K562 (cell line): ENCODE results near the gene LDB2. TPM values are rescaled to one million over a fixed set of nuclear protein-coding genes. Genes with fewer than 3 reads are reported as not detected.

Source experiments
- ATAC-seq: fragments of 200-7000 bp; cut with Tn5 transposase; 3 replicates; pipeline ENCODE4 v1.9.1; 2020; ENCODE audit warnings: moderate library complexity
- BruUV-seq: library from RNA; stranded (reverse); fragments of 400-500 nt; replicated peaks from 2 replicates; lab custom pipeline; 2021; lab: Mats Ljungman, UMichigan
- CTCF ChIA-PET: fragments of 300-600 bp; formaldehyde crosslinking; extraction: SDS; loops from one replicate; lab custom pipeline; 2021; ENCODE audit warnings: low intra/inter-chr PET ratio; lab: Yijun Ruan, JAX
- POLR2A ChIA-PET: fragments of 300-600, 350-650 bp; sonication (Branson Sonifier 250); formaldehyde crosslinking; extraction: SDS; loops from one replicate; lab custom pipeline; 2021; ENCODE audit warnings: antibody characterized with exemption, inconsistent platforms; lab: Yijun Ruan, JAX
- DNase-seq, 4 experiments: peaks; one replicate each; pipeline versions ENCODE4 v3.0.0 to v3.0.0-alpha.2; 2011 to 2018; ENCODE audit warnings: low spot score in 3 of 4, mixed read lengths in 3 of 4; ENCODE audit errors: extremely low read depth in 1 of 4
- FAIRE-seq: peaks from 2 replicates; lab custom pipeline; 2011; peaks lifted over from hg19 to GRCh38; lab: Jason Lieb, UNC
- H2AFZ ChIP-seq: 2 replicates; pipeline ENCODE4 v1.6.0; 2011; ENCODE audit warnings: low read depth, low read length, control low read depth, inconsistent platforms
- H3K27ac ChIP-seq: fragments of 200-600 bp; 3 replicates; pipeline ENCODE4 v1.8.0; 2011; ENCODE audit warnings: low read depth, mild to moderate bottlenecking, control low read depth, inconsistent platforms, low read length, moderate library complexity, mixed read lengths; ENCODE audit errors: extremely low read depth
- H3K27me3 ChIP-seq, 2 experiments: fragments of 300-600 bp in 1 of 2; 2 replicates in 1 of 2; 3 replicates in 1 of 2; pipeline versions ENCODE4 v1.6.0 to v1.8.0; 2011; ENCODE audit warnings: inconsistent platforms in 2 of 2, low read length in 2 of 2, mild to moderate bottlenecking in 1 of 2, mixed read lengths in 1 of 2, moderate library complexity in 1 of 2; ENCODE audit not compliant: control insufficient read depth in 2 of 2, insufficient read depth in 2 of 2
- H3K36me3 ChIP-seq: fragments of 300-600 bp; 3 replicates; pipeline ENCODE4 v1.8.0; 2011; ENCODE audit warnings: mild to moderate bottlenecking, low read length, inconsistent platforms; ENCODE audit not compliant: control insufficient read depth, insufficient read depth
- H3K4me1 ChIP-seq, 2 experiments: fragments of 200-600 bp in 1 of 2; replicated peaks in 1 of 2; 2 replicates in 1 of 2; 3 replicates in 1 of 2; pipeline versions ENCODE4 v1.5.1 to v1.8.0; 2011; ENCODE audit warnings: inconsistent platforms in 2 of 2, low read length in 2 of 2, mild to moderate bottlenecking in 1 of 2, mixed read lengths in 1 of 2, moderate library complexity in 1 of 2; ENCODE audit not compliant: control insufficient read depth in 2 of 2, insufficient read depth in 2 of 2
- H3K4me2 ChIP-seq: 2 replicates; pipeline ENCODE4 v1.6.1; 2011; ENCODE audit warnings: low read length, control low read depth, inconsistent platforms, mixed read lengths; ENCODE audit not compliant: insufficient read depth
- H3K4me3 ChIP-seq: fragments of 200-600 bp; sonication (generic), shearing (Covaris generic); 2 replicates; pipeline ENCODE4 v1.5.1; 2016; ENCODE audit warnings: control low read depth, inconsistent platforms
- H3K79me2 ChIP-seq: fragments of 200-600 bp; 3 replicates; pipeline ENCODE4 v1.8.0; 2011; ENCODE audit warnings: low read length, inconsistent platforms; ENCODE audit not compliant: control insufficient read depth, insufficient read depth
- H3K9ac ChIP-seq, 2 experiments: 2 replicates each; pipeline versions ENCODE4 v1.6.0 to v1.6.1; 2011; ENCODE audit warnings: low read depth in 2 of 2, low read length in 2 of 2, control low read depth in 1 of 2, inconsistent platforms in 1 of 2, mild to moderate bottlenecking in 1 of 2, mixed read lengths in 1 of 2; ENCODE audit not compliant: insufficient read depth in 1 of 2
- H3K9me1 ChIP-seq: one replicate; pipeline ENCODE4 v1.6.0; 2011; ENCODE audit warnings: inconsistent platforms, mild to moderate bottlenecking, low read length, moderate library complexity; ENCODE audit not compliant: control insufficient read depth, insufficient read depth
- H3K9me3 ChIP-seq: replicated peaks from 2 replicates; pipeline ENCODE4 v1.5.1; 2011; ENCODE audit warnings: low read depth, low read length, inconsistent platforms; ENCODE audit not compliant: control insufficient read depth, insufficient read depth
- H4K20me1 ChIP-seq: replicated peaks from 2 replicates; pipeline ENCODE4 v1.6.1; 2011; ENCODE audit warnings: low read length, inconsistent platforms, mixed read lengths; ENCODE audit not compliant: control insufficient read depth, insufficient read depth
- ETV1 ChIP-seq: fragments of 450-650 bp; conservative IDR thresholded peaks from 2 replicates; pipeline ENCODE4 v1.6.1; 2016; ENCODE audit warnings: missing genetic modification characterization, control low read depth, low read depth, missing compliant biosample characterization
- FOS ChIP-seq: IDR thresholded peaks from 3 replicates; pipeline ENCODE4 v1.6.1; 2011; ENCODE audit not compliant: insufficient read length; ENCODE audit errors: extremely low read depth
- FOXP1 ChIP-seq: sonication (generic); formaldehyde crosslinking; IDR thresholded peaks from 2 replicates; pipeline ENCODE4 v1.8.0; 2022; ENCODE audit warnings: mild to moderate bottlenecking, missing genetic modification reagents
- HDGF ChIP-seq: fragments of 450-650 bp; IDR thresholded peaks from 2 replicates; pipeline ENCODE4 v1.6.1; 2016
- JUNB ChIP-seq: fragments of 450-650 bp; formaldehyde crosslinking; conservative IDR thresholded peaks from 2 replicates; pipeline ENCODE4 v1.4.0; 2020; ENCODE audit warnings: mild to moderate bottlenecking
- KAT7 ChIP-seq: sonication (generic); formaldehyde crosslinking; IDR thresholded peaks from 2 replicates; pipeline ENCODE4 v1.8.0; 2022; ENCODE audit warnings: missing genetic modification reagents, mild to moderate bottlenecking, borderline replicate concordance
- KHSRP ChIP-seq: fragments of 450-650 bp; IDR thresholded peaks from 2 replicates; pipeline ENCODE4 v1.6.1; 2017
- KLF6 ChIP-seq: fragments of 250-450 bp; sonication (Bioruptor Pico); IDR thresholded peaks from 2 replicates; pipeline ENCODE4 v1.4.0; 2020; ENCODE audit warnings: mild to moderate bottlenecking, moderate library complexity, borderline replicate concordance
- MAFF ChIP-seq: IDR thresholded peaks from 2 replicates; pipeline ENCODE4 v1.6.1; 2012; ENCODE audit warnings: low read length, improper control_type of control experiment
- MCM7 ChIP-seq, 2 experiments: fragments of 450-650 bp; IDR thresholded peaks; 2 replicates each; pipeline ENCODE4 v1.6.1; 2016 to 2018
- MYNN ChIP-seq, 2 experiments: sonication (generic); formaldehyde crosslinking in 1 of 2; IDR thresholded peaks; 2 replicates each; pipeline versions ENCODE4 v1.5.0 to v1.6.1; 2016 to 2020; ENCODE audit warnings: antibody characterized with exemption in 1 of 2, missing genetic modification reagents in 1 of 2
- RBM15 ChIP-seq: fragments of 200-400 bp; formaldehyde crosslinking; IDR thresholded peaks from 2 replicates; pipeline ENCODE4 v1.6.1; 2018; ENCODE audit warnings: mild to moderate bottlenecking, low read length, moderate library complexity; ENCODE audit not compliant: insufficient read depth
- SMARCA4 ChIP-seq: fragments of 450-650 bp; IDR thresholded peaks from 2 replicates; pipeline ENCODE4 v1.6.1; 2016
- SOX6 ChIP-seq: fragments of 450-650 bp; IDR thresholded peaks from 2 replicates; pipeline ENCODE4 v1.6.1; 2014; ENCODE audit warnings: mild to moderate bottlenecking
- SP1 ChIP-seq: sonication (generic); formaldehyde crosslinking; IDR thresholded peaks from 2 replicates; pipeline ENCODE4 v1.8.1; 2022; ENCODE audit warnings: mild to moderate bottlenecking, missing genetic modification reagents
- ZNF124 ChIP-seq: sonication (generic); formaldehyde crosslinking; IDR thresholded peaks from 2 replicates; pipeline ENCODE4 v1.8.1; 2022; ENCODE audit warnings: missing genetic modification reagents
- ZNF57 ChIP-seq: fragments of 450-650 bp; formaldehyde crosslinking; IDR thresholded peaks from 2 replicates; pipeline ENCODE4 v1.4.0; 2020; ENCODE audit warnings: mild to moderate bottlenecking, moderate library complexity
- WGBS: fragments of 100-300 bp; shearing (Covaris generic); methylation state at CpG from one replicate; pipeline ENCODE4 v1.1.6; 2016; ENCODE audit warnings: low coverage, mixed read lengths; ENCODE audit not compliant: insufficient coverage; ENCODE audit errors: missing lambda C conversion rate; 5-methylcytosine and 5-hydroxymethylcytosine counted together
- in situ Hi-C: fragments of 300-500 bp; cut with MboI; formaldehyde crosslinking; loops from 4 replicates; pipeline ENCODE4 v1.15.0; 2018; ENCODE audit warnings: inconsistent platforms, mixed read lengths
- intact Hi-C: fragments of 100-400 bp; cut with micrococcal nuclease; formaldehyde crosslinking; loops from 2 replicates; pipeline ENCODE4 v1.14.2; 2022
- polyA plus RNA-seq, 8 experiments: library from polyadenylated mRNA; depleted of rRNA in 4 of 8; stranded (reverse) in 5 of 8; unstranded in 3 of 8; fragments of >200 nt; fragmentation: Nextera tagmentation in 2 of 8; fragmentation: Illumina TruSeq in 1 of 8; extraction: Ambion mirVana in 2 of 8; extraction: Trizol in 1 of 8; gene quantifications; 2 replicates each; pipeline versions ENCODE4 v1.2.1 to v1.2.3, GENCODE V29; 2011 to 2014; ENCODE audit warnings: inconsistent platforms in 1 of 8, missing spikeins in 1 of 8
- total RNA-seq, 7 experiments: library from RNA; depleted of rRNA in 6 of 7; stranded (reverse); fragments of >200 nt in 6 of 7; fragmentation: Illumina TruSeq in 2 of 7; extraction: Trizol in 2 of 7; gene quantifications; 2 replicates each; pipeline versions ENCODE4 v1.2.1 to v1.2.3, GENCODE V29; 2011 to 2021; ENCODE audit warnings: low replicate concordance in 1 of 7
- TF ChIP-seq, protein P1 (sequence below): fragments of 200-800 bp; sonication (Bioruptor generic); IDR thresholded peaks from 2 replicates; pipeline ENCODE4 v1.6.1; 2017; ENCODE audit warnings: missing genetic modification characterization, missing compliant biosample characterization

Gene LDB2
- total and polyA plus RNA-seq, 9 of the 15 experiments (the other 6 are each of a cell fraction or from before 2014, with no cell fraction given), result 0.10 to 0.20 TPM; not detected in 7

DNA sequence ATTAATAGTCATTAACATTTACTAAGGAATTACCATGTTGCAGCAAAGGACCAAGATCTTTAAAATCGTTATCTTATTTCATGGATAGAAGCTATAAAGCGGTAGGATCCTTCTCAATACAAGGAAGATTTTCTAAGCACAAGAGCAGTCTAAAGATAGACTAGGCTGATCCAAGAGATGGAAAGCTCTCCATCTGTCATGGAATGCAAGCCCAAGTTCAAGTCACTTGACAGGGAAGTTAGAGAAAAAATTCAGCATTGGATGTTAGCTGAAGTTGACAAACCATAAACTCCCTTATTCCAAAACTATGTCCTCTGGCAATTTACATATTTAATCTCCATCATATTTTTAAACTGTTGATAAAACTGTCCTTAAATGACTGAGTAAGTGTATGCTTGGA, 177.7 kb downstream of the LDB2 start:
- Histone ChIP-seq H3K36me3 (no peaks in the 10 kb centered on the region), H2AFZ (no peak overlapping the region), H3K9me1 (no peaks in the 10 kb centered on the region), H3K27me3 (no peaks in the 10 kb centered on the region)
- no TSS peak for BruUV-seq
- DNase-seq (no peak), ATAC-seq (no peak)
- POLR2A ChIA-PET, result interaction anchor here (0.7 kb wide), 1 partner anchor 368 kb away, joined by 3 read pairs; no protein-coding TSS in a partner anchor
- TF ChIP-seq RBM15 (no peak), ETV1 (tag) (no peak), MYNN (IDR thresholded peaks at IDR 0.05) (no peak), MYNN (CRISPR knock-in tag; IDR thresholded peaks at IDR 0.05) (no peak)
- TF ChIP-seq, all 486 proteins: peak for 0
- Histone ChIP-seq H3K79me2 (no peaks in the 10 kb centered on the region), H3K9me3 (no peaks in the 10 kb centered on the region), H3K4me3 (no peak overlapping the region), H4K20me1 (no peaks in the 10 kb centered on the region), H3K27ac (no peak overlapping the region), H3K4me1 (no peaks in the 10 kb centered on the region), H3K4me2 (no peak overlapping the region), H3K9ac (no peak overlapping the region)
- no peak for FAIRE-seq
- CTCF ChIA-PET, result no interaction called here
- 0% methylated on average over 2 of the region's 2 CpGs for WGBS
- in situ Hi-C loops (no loop called here), intact Hi-C loops (no loop called here)

DNA sequence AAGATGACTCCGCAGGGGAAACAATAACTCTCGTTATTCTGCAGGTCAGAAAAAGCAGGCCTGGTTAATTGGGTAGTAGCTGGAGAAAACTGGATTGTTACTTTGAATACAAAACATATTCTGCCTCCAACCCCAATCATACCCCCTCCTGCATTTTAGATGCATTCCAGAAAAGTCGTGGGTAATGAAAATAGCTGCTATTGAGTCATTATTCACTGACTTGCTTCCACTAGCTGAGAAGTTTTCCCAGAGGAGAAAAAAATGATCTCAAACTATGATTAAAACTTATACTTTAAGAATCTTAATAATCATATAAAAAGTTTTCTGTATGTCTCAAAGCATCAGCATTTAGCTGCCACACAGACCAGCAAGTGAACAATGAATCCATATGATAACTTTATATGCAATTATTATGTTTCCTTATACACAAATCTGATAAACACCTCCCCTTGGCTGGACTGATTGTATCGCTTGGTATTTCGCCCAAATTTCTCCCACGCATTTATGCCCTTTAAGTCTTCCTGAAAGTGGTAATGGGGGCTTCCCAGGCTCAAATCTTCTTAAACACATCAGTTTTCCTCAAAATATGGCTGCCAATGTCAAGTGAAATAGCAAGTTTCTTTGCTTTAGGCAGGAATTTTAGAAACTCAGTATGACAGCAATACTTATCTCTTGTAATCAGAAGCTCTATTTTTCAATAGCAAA, 181.0 kb downstream of the LDB2 start:
- ATAC-seq (no peak), FAIRE-seq (no peak), DNase-seq (no peak)
- H2AFZ ChIP-seq, result no peak overlapping the region
- no peaks in the 10 kb centered on the region for H3K27me3 ChIP-seq
- intact Hi-C loops (no loop called here), in situ Hi-C loops (no loop called here)
- no peaks in the 10 kb centered on the region for H3K36me3 ChIP-seq
- no peaks in the 10 kb centered on the region for H3K79me2 ChIP-seq
- H3K9me1 ChIP-seq, result no peaks in the 10 kb centered on the region
- no peaks in the 10 kb centered on the region for H4K20me1 ChIP-seq
- no peak overlapping the region for H3K4me3 ChIP-seq
- no peak overlapping the region for H3K27ac ChIP-seq
- no peaks in the 10 kb centered on the region for H3K4me1 ChIP-seq
- 2% methylated on average over 6 of the region's 6 CpGs for WGBS
- no TSS peak for BruUV-seq
- H3K9me3 ChIP-seq, result no peaks in the 10 kb centered on the region
- ChIA-PET POLR2A (no interaction called here), CTCF (no interaction called here)
- no peak overlapping the region for H3K9ac ChIP-seq
- no peak overlapping the region for H3K4me2 ChIP-seq
- TF ChIP-seq RBM15 (no peak), KHSRP (no peak), ZNF57 (CRISPR knock-in tag) (no peak), SOX6 (no peak), KLF6 (no peak), ZNF124 (CRISPR knock-in tag) (no peak), MCM7 (IDR thresholded peaks at IDR 0.05) (no peak), FOXP1 (CRISPR knock-in tag) (no peak), KAT7 (CRISPR knock-in tag) (no peak), SP1 (CRISPR knock-in tag) (no peak), HDGF (no peak), FOS (no peak), SMARCA4 (no peak), MAFF (no peak), JUNB (CRISPR knock-in tag) (no peak)
- TF ChIP-seq, protein P1, sequence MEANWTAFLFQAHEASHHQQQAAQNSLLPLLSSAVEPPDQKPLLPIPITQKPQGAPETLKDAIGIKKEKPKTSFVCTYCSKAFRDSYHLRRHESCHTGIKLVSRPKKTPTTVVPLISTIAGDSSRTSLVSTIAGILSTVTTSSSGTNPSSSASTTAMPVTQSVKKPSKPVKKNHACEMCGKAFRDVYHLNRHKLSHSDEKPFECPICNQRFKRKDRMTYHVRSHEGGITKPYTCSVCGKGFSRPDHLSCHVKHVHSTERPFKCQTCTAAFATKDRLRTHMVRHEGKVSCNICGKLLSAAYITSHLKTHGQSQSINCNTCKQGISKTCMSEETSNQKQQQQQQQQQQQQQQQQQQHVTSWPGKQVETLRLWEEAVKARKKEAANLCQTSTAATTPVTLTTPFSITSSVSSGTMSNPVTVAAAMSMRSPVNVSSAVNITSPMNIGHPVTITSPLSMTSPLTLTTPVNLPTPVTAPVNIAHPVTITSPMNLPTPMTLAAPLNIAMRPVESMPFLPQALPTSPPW (CRISPR knock-in tag), result no peak
